HG03039 (cell line): Measurements from ENCODE around the gene HOXB4.

Experiments
- ATAC-seq: cut with Tn5 transposase; IDR thresholded peaks from one replicate; pipeline ENCODE4 v1.9.1; 2021; ENCODE audit warnings: mild to moderate bottlenecking, moderate library complexity; ENCODE audit not compliant: unreplicated experiment

Gene HOXB4

GRCh38 chr17:48615047-48615962, 37.2 kb upstream of the HOXB4 start, which contains the start of gene HOXB8:
HOXB8 (minus strand) TSS chr17:48615292; CDS start chr17:48614704, 588 bp downstream.
- ATAC-seq = no peak

GRCh38 chr17:48613862-48614694, 35.9 kb upstream of the HOXB4 start:
- ATAC-seq = no peak

GRCh38 chr17:48612854-48613691, 34.9 kb upstream of the HOXB4 start:
- no peak for ATAC-seq

- ATAC-seq = no peak
Measured at GRCh38 chr17:48612456-48612853, 34.3 kb upstream of the HOXB4 start.

GRCh38 chr17:48611681-48612455, 33.7 kb upstream of the HOXB4 start:
- no peak for ATAC-seq

- ATAC-seq = no peak
Measured at GRCh38 chr17:48611213-48611612, 33.1 kb upstream of the HOXB4 start.

GRCh38 chr17:48610282-48611211, 32.4 kb upstream of the HOXB4 start, which contains the start of gene HOXB7:
HOXB7 (minus strand) TSS chr17:48611017; CDS start chr17:48610918, 99 bp downstream.
- no peak for ATAC-seq

- ATAC-seq = no peak
Measured at GRCh38 chr17:48609759-48610281, 31.7 kb upstream of the HOXB4 start.

- ATAC-seq = no peak
Measured at GRCh38 chr17:48609033-48609432, 30.9 kb upstream of the HOXB4 start.

GRCh38 chr17:48608494-48608834, 30.3 kb upstream of the HOXB4 start:
- no peak for ATAC-seq

GRCh38 chr17:48606892-48607614, 28.9 kb upstream of the HOXB4 start:
- no peak for ATAC-seq

GRCh38 chr17:48605991-48606891, 28.1 kb upstream of the HOXB4 start:
- no peak for ATAC-seq

GRCh38 chr17:48605409-48605919, 27.3 kb upstream of the HOXB4 start:
- no peak for ATAC-seq

- ATAC-seq = no peak
Measured at GRCh38 chr17:48604770-48605329, 26.7 kb upstream of the HOXB4 start, which contains the start of gene HOXB6. HOXB6 (minus strand) TSS chr17:48604986; CDS start chr17:48598150, 6,836 bp downstream.

- no peak for ATAC-seq
Measured at GRCh38 chr17:48603959-48604769, 26.0 kb upstream of the HOXB4 start.
